PC-3 (cell line): ENCODE results near the gene SSRP1. TPM values are rescaled to one million over a fixed set of nuclear protein-coding genes. Genes with fewer than 3 reads are reported as not detected.
A peak's percentile ranks its signal among the peaks of the same experiment; 100 is the strongest.

Experiments
- ATAC-seq: fragments of 200-7000 bp; cut with Tn5 transposase; 2 replicates; pipeline ENCODE4 v1.9.1; 2020; ENCODE audit warnings: mild to moderate bottlenecking, moderate library complexity
- BruUV-seq: library from RNA; stranded (reverse); fragments of 400-500 nt; replicated peaks from 2 replicates; lab custom pipeline; 2021; lab: Mats Ljungman, UMichigan
- CTCF ChIA-PET: fragments of 300-600 bp; sonication (Branson Sonifier 250); formaldehyde crosslinking; loops from one replicate; lab custom pipeline; 2022; ENCODE audit warnings: antibody characterized with exemption; lab: Charles Lee
- POLR2A ChIA-PET: fragments of 300-600 bp; sonication (Branson Sonifier 250); formaldehyde crosslinking; loops from one replicate; lab custom pipeline; 2022; ENCODE audit warnings: antibody characterized with exemption; ENCODE audit not compliant: unreplicated experiment; lab: Charles Lee
- DNase-seq: peaks from one replicate; pipeline ENCODE4 v3.0.0-alpha.2; 2015
- H2AFZ ChIP-seq: fragments of 300-600 bp; sonication (generic); 2 replicates; pipeline ENCODE4 v1.6.0; 2016; ENCODE audit warnings: antibody characterized with exemption, low read length
- H3F3A ChIP-seq: fragments of 300-600 bp; sonication (generic); one replicate; pipeline ENCODE4 v1.6.0; 2017; ENCODE audit warnings: antibody characterized with exemption, low read length, control low read depth, mild to moderate bottlenecking; ENCODE audit not compliant: unreplicated experiment
- H3K27ac ChIP-seq: fragments of 300-600 bp; sonication (generic); 2 replicates; pipeline ENCODE4 v1.5.1; 2016; ENCODE audit warnings: mild to moderate bottlenecking, low read length
- H3K27me3 ChIP-seq: fragments of 300-600 bp; sonication (generic); 2 replicates; pipeline ENCODE4 v1.6.1; 2016; ENCODE audit warnings: low read length, mixed read lengths
- H3K36me3 ChIP-seq: fragments of 300-600 bp; sonication (generic); 2 replicates; pipeline ENCODE4 v1.6.1; 2016; ENCODE audit warnings: low read depth, mixed run types, low read length, mixed read lengths
- H3K4me1 ChIP-seq: fragments of 300-600 bp; sonication (generic); 2 replicates; pipeline ENCODE4 v1.5.1; 2016; ENCODE audit warnings: low read length; ENCODE audit not compliant: insufficient read depth
- H3K4me2 ChIP-seq: fragments of 300-600 bp; sonication (generic); 2 replicates; pipeline ENCODE4 v1.6.0; 2016; ENCODE audit warnings: low read length
- H3K4me3 ChIP-seq: fragments of 300-600 bp; sonication (generic); 2 replicates; pipeline ENCODE4 v1.5.1; 2016; ENCODE audit warnings: mild to moderate bottlenecking, low read length, mixed read lengths
- H3K79me2 ChIP-seq: fragments of 300-600 bp; sonication (generic); 2 replicates; pipeline ENCODE4 v1.6.1; 2017; ENCODE audit warnings: low read length, mixed read lengths
- H3K9ac ChIP-seq: fragments of 300-600 bp; sonication (generic); 2 replicates; pipeline ENCODE4 v1.6.0; 2016; ENCODE audit warnings: mild to moderate bottlenecking, low read length
- H3K9me2 ChIP-seq: fragments of 300-600 bp; sonication (generic); replicated peaks from 2 replicates; pipeline ENCODE4 v1.6.1; 2016; ENCODE audit warnings: mixed run types, low read length, mixed read lengths
- H3K9me3 ChIP-seq: fragments of 300-600 bp; sonication (generic); 2 replicates; pipeline ENCODE4 v1.6.1; 2016; ENCODE audit warnings: low read length, mixed read lengths
- H4K20me1 ChIP-seq: fragments of 300-600 bp; sonication (generic); 2 replicates; pipeline ENCODE4 v1.6.1; 2016; ENCODE audit warnings: low read length, mixed read lengths
- EZH2 ChIP-seq: fragments of 300-600 bp; sonication (generic); IDR thresholded peaks from one replicate; pipeline ENCODE4 v1.6.1; 2017; ENCODE audit warnings: antibody characterized with exemption, mild to moderate bottlenecking, low read length; ENCODE audit not compliant: unreplicated experiment
- EZH2phosphoT487 ChIP-seq: fragments of 300-600 bp; sonication (generic); IDR thresholded peaks from 2 replicates; pipeline ENCODE4 v1.6.1; 2018; ENCODE audit warnings: mild to moderate bottlenecking, antibody characterized with exemption, low read length, borderline replicate concordance
- intact Hi-C: fragments of 100-400 bp; cut with micrococcal nuclease; formaldehyde crosslinking; loops from 2 replicates; pipeline ENCODE4 v1.9.0; 2023
- total RNA-seq: library from RNA; depleted of rRNA; stranded (reverse); fragments of >200 nt; gene quantifications from 2 replicates; pipeline ENCODE4 v1.2.3, GENCODE V29; 2014
- TF ChIP-seq, protein P1 (sequence below): fragments of 300-600 bp; sonication (generic); conservative IDR thresholded peaks from 2 replicates; pipeline ENCODE4 v1.5.1; 2017; ENCODE audit warnings: antibody characterized with exemption, low read depth, mild to moderate bottlenecking, low read length

Gene SSRP1
- total RNA-seq, 1 experiment from 2014 or later, result 228 TPM

DNA sequence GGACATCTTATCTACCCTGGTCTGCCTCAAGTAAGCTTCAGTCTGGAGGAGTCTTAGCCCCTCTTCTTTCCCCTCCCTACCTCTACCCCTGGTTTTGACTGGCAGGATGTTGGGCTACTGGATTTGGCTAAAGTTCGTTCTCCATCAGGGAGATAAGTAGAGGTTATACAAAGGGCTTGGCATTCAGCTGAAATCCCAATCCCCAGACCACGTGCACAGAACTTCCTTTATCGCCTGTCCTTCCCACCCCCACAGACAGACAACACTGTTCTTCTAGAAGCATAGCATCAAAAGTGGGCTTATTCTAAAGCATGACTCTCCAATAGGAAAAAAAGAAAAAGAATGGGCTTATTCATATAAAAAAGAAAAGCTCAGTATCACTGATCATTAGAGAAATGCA is 37.5 kb upstream of the SSRP1 start:
- intact Hi-C loops, result no loop called here
- TF ChIP-seq EZH2 (no peak), EZH2phosphoT487 (no peak)
- TF ChIP-seq, protein P1, sequence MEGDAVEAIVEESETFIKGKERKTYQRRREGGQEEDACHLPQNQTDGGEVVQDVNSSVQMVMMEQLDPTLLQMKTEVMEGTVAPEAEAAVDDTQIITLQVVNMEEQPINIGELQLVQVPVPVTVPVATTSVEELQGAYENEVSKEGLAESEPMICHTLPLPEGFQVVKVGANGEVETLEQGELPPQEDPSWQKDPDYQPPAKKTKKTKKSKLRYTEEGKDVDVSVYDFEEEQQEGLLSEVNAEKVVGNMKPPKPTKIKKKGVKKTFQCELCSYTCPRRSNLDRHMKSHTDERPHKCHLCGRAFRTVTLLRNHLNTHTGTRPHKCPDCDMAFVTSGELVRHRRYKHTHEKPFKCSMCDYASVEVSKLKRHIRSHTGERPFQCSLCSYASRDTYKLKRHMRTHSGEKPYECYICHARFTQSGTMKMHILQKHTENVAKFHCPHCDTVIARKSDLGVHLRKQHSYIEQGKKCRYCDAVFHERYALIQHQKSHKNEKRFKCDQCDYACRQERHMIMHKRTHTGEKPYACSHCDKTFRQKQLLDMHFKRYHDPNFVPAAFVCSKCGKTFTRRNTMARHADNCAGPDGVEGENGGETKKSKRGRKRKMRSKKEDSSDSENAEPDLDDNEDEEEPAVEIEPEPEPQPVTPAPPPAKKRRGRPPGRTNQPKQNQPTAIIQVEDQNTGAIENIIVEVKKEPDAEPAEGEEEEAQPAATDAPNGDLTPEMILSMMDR, result no peak
- CTCF ChIA-PET, result no interaction called here

GRCh38 chr11:57370941-57371340 is 35.2 kb upstream of the SSRP1 start:
- intact Hi-C loops, result no loop called here
- no peak overlapping the region for H3K4me2 ChIP-seq
- peaks cover 7% of the 10 kb centered on the region; the same call in 1 of the 2 replicates for H3K4me1 ChIP-seq
- H3K27ac ChIP-seq, result no peak overlapping the region
- H4K20me1 ChIP-seq, result no peaks in the 10 kb centered on the region
- H2AFZ ChIP-seq, result no peak overlapping the region
- no peak overlapping the region for H3K9ac ChIP-seq
- ChIA-PET POLR2A (no interaction called here), CTCF (no interaction called here)
- H3K9me3 ChIP-seq, result no peaks in the 10 kb centered on the region
- no peaks in the 10 kb centered on the region for H3K27me3 ChIP-seq
- no peak overlapping the region for H3K4me3 ChIP-seq
- no peaks in the 10 kb centered on the region for H3F3A ChIP-seq
- no TSS peak for BruUV-seq
- H3K36me3 ChIP-seq, result no peaks in the 10 kb centered on the region
- DNase-seq (no peak), ATAC-seq (no peak)
- TF ChIP-seq EZH2, result no peak
- no peak for TF ChIP-seq EZH2phosphoT487
- TF ChIP-seq, protein P1, result no peak
- H3K9me2 ChIP-seq, result no peaks in the 10 kb centered on the region
- H3K79me2 ChIP-seq, result no peaks in the 10 kb centered on the region

More for the DNA sequence above, 37.5 kb upstream of the SSRP1 start:
- Histone ChIP-seq H3K79me2 (no peaks in the 10 kb centered on the region), H3K4me1 (peaks cover 7% of the 10 kb centered on the region; the same call in 1 of the 2 replicates), H3K27ac (no peak overlapping the region), H3K9me3 (no peaks in the 10 kb centered on the region), H4K20me1 (no peaks in the 10 kb centered on the region), H3K36me3 (no peaks in the 10 kb centered on the region), H3K4me3 (no peak overlapping the region), H3K27me3 (no peaks in the 10 kb centered on the region), H3K9ac (no peak overlapping the region), H3K9me2 (no peaks in the 10 kb centered on the region), H3F3A (no peaks in the 10 kb centered on the region), H2AFZ (no peak overlapping the region), H3K4me2 (no peak overlapping the region)
- DNase-seq, result no peak
- no TSS peak for BruUV-seq
- ATAC-seq, result no peak
- POLR2A ChIA-PET, result no interaction called here

- intact Hi-C loops, result no loop called here
- no peak for TF ChIP-seq EZH2
- no peak for TF ChIP-seq EZH2phosphoT487
- TF ChIP-seq, protein P1, result no peak
- no peak overlapping the region for H3K9ac ChIP-seq
- peaks cover 7% of the 10 kb centered on the region; the same call in 1 of the 2 replicates for H3K4me1 ChIP-seq
- H3K9me2 ChIP-seq, result no peaks in the 10 kb centered on the region
- no peak overlapping the region for H3K4me2 ChIP-seq
- no peaks in the 10 kb centered on the region for H4K20me1 ChIP-seq
- no peaks in the 10 kb centered on the region for H3K79me2 ChIP-seq
- ATAC-seq, result no peak
- H3K27ac ChIP-seq, result no peak overlapping the region
- H3K4me3 ChIP-seq, result no peak overlapping the region
- no peaks in the 10 kb centered on the region for H3K9me3 ChIP-seq
- DNase-seq, result peak; percentile 61
- 0 out of 2 replicates have a peak, but pooled peaks cover 4% of the 10 kb centered on the region for H3K27me3 ChIP-seq
- no peaks in the 10 kb centered on the region for H3F3A ChIP-seq
- ChIA-PET POLR2A (no interaction called here), CTCF (no interaction called here)
- H3K36me3 ChIP-seq, result no peaks in the 10 kb centered on the region
- no peak overlapping the region for H2AFZ ChIP-seq
- BruUV-seq, result no TSS peak
These were observed 34.6 kb upstream of the SSRP1 start for GRCh38 chr11:57370251-57370650.
